ENCODE data around the gene MDGA2.

The MDGA2 gene

DNA sequence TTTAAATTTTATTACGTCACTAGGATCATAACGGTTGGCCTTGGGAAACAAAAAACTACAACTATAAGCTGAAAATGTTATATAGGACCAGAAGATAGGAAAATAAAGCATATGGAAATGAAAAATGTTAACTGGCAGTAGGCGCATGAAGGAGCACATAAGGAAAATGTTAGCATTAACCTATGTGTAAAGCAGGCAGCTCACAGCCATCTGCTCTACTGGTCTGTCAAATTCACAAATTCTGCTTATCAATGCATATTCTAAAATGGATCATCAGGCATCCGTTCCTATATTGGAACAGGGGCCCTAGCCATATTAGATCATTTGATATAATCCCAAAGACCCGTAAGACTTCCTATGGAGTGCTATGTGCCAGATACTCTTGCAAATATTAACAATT lies 263.9 kb downstream of the MDGA2 start:
- no peak overlapping the region for H3K4me3 ChIP-seq (ENCODE audit: control insufficient read depth, low read depth, low read length)
- TF ChIP-seq, protein P1, sequence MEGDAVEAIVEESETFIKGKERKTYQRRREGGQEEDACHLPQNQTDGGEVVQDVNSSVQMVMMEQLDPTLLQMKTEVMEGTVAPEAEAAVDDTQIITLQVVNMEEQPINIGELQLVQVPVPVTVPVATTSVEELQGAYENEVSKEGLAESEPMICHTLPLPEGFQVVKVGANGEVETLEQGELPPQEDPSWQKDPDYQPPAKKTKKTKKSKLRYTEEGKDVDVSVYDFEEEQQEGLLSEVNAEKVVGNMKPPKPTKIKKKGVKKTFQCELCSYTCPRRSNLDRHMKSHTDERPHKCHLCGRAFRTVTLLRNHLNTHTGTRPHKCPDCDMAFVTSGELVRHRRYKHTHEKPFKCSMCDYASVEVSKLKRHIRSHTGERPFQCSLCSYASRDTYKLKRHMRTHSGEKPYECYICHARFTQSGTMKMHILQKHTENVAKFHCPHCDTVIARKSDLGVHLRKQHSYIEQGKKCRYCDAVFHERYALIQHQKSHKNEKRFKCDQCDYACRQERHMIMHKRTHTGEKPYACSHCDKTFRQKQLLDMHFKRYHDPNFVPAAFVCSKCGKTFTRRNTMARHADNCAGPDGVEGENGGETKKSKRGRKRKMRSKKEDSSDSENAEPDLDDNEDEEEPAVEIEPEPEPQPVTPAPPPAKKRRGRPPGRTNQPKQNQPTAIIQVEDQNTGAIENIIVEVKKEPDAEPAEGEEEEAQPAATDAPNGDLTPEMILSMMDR (conservative IDR thresholded peaks at IDR 0.05; ENCODE audit: control insufficient read depth, insufficient read depth, low read depth, low read length), result no peak
- no peak for DNase-seq (ENCODE audit: low read depth)

DNA sequence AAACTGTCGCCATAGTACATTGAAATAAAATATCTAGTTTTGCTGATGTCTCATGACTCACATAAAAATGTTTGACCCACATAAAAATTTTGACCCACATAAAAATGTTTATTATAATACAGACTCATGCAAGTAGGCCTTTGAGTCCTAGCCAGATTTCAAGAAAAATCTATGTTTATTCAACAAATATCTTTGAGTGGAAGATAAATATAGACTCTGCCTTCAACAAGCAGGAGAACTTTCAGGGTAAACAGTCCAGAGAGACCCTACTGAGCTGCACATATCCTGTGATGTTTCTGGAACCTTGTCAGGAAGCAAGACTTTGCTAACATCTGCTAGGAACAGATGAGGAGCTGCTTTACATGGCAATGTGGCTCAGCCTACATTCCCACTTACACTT lies 283.1 kb downstream of the MDGA2 start:
- TF ChIP-seq, protein P1 (conservative IDR thresholded peaks at IDR 0.05; ENCODE audit: control insufficient read depth, insufficient read depth, low read depth, low read length), result no peak
- DNase-seq (ENCODE audit: low read depth), result no peak
- H3K4me3 ChIP-seq (ENCODE audit: control insufficient read depth, low read depth, low read length), result no peak overlapping the region

DNA sequence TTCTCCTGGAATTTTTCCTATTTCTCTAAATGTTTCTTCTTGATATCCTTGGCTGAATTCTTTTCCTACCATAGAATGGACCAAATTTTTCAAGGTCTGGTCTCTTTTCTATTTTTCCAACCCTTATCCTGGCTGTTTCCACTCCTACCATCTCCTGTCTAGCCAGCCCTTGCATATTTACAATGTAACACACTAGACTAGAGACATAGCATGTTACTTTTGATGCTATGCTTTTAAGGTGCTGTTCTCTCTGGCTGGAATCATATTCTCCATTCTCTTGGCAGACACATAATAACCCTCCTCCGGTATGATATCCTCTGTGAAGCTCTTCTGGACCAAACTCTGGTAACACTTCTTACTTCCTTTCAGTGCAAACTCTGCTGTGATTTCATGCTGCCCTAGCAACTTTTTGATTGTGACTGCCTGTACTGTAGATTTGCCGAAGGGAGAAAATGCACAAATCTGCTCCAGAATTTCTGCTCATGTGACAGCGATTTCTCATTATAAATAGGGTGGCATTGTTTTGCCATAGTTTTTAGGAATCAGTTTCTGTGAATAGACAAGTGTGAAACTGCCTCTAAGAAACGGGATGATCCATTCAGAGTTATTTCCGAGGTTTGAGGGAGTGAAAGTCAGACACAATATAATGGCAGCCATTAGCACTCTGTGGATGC lies 284.4 kb downstream of the MDGA2 start:
- TF ChIP-seq, protein P1 (conservative IDR thresholded peaks at IDR 0.05; ENCODE audit: control insufficient read depth, insufficient read depth, low read depth, low read length), result no peak
- no peak for DNase-seq (ENCODE audit: low read depth)
- H3K4me3 ChIP-seq (ENCODE audit: control insufficient read depth, low read depth, low read length), result no peak overlapping the region

DNA sequence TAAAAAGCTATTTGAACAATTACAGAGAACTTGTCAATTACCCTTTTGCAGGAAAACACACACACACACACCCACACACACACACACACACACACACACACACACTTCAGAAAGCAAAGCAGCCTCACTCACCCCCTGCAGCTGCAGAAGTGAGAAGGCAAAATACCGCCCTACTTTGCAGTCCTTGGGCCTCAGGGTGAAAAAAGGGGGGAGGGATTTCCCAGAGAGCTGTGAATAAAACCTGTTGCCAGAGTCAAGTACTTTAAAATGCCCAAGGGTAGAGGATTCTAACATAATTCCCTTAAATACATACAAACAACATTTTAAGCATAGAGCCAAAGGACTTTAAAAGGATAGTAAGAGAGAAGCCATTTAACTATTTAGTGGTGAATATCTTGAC lies 285.9 kb downstream of the MDGA2 start:
- no peak overlapping the region for H3K4me3 ChIP-seq (ENCODE audit: control insufficient read depth, low read depth, low read length)
- DNase-seq (ENCODE audit: low read depth), result no peak
- TF ChIP-seq, protein P1 (conservative IDR thresholded peaks at IDR 0.05; ENCODE audit: control insufficient read depth, insufficient read depth, low read depth, low read length), result no peak

DNA sequence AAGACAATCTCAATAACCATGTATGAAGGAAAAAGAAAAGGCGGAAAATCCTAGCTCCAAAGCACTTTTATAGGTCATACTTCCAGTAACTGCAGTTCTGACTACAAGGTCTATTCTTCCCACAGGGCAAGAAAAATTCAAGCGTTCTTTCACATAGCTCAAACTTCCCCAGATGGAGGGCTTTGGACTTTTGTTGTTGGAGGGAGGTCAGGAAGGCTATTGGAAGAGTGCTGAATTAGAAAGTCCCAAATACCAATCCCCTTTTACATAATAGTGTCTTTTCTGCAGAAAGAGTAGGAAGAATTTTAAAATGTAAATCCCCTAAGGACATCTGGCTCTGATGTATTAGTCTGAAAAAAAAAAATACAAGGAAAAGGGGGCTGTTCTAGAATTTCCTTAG lies 309.4 kb downstream of the MDGA2 start:
- DNase-seq (ENCODE audit: low read depth), result no peak
- TF ChIP-seq, protein P1 (conservative IDR thresholded peaks at IDR 0.05; ENCODE audit: control insufficient read depth, insufficient read depth, low read depth, low read length), result no peak
- no peak overlapping the region for H3K4me3 ChIP-seq (ENCODE audit: control insufficient read depth, low read depth, low read length)

DNA sequence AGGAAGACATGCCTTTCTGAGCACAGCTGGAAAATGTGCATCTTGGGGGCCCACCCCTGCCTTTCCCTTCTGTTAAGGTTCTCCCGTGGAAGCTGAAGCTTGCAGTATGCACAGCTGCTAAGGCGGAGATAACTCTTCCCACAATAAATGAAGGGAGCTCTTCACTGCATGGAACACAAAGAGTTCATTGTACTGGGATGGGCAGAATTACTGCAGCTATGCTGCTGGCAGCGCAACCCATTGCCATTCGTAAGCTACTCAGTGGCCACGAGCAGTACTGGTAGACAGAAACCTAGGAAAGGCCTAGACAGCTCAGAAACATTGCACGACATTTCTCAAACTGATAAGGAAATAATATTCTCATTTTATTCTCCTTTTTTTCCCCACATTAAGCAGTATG lies 310.2 kb downstream of the MDGA2 start:
- no peak for DNase-seq (ENCODE audit: low read depth)
- no peak overlapping the region for H3K4me3 ChIP-seq (ENCODE audit: control insufficient read depth, low read depth, low read length)
- TF ChIP-seq, protein P1 (conservative IDR thresholded peaks at IDR 0.05; ENCODE audit: control insufficient read depth, insufficient read depth, low read depth, low read length), result no peak

DNA sequence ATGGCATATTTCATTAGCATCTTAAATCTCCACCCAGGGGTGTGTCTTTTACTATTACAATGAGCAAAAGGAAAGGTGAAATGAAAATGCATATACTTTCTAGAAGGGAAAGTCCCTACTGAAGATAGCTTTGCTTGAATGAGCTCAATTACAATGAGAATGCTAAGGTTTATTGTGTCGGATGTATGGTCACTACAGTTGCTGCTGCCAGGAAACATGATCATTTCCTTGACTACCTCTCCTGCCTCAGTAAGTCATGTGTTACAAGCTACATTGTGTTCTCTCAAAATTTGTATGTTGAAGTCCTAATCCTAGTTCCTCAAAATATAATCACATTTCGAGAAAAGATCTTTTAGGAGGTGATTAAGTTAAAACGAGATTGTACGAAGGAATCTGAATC lies 322.2 kb downstream of the MDGA2 start:
- TF ChIP-seq, protein P1 (conservative IDR thresholded peaks at IDR 0.05; ENCODE audit: control insufficient read depth, insufficient read depth, low read depth, low read length), result no peak
- DNase-seq (ENCODE audit: low read depth), result no peak
- no peak overlapping the region for H3K4me3 ChIP-seq (ENCODE audit: control insufficient read depth, low read depth, low read length)
